ENCODE measurements around the gene BFSP1.

- no peak for TF ChIP-seq CTCF (conservative IDR thresholded peaks at IDR 0.05; ENCODE audit: low read depth, low read length)
- TF ChIP-seq EZH2 (IDR thresholded peaks at IDR 0.05; ENCODE audit: borderline replicate concordance, low read depth, low read length, poor library complexity, severe bottlenecking), result no peak
Measured at GRCh38 chr20:17481661-17482060, 49.5 kb downstream of the BFSP1 start.

All from A673 (cell line).